NCI-H2029 treated with DMSO at 0.1 percent for 48 hours (cell line): ENCODE data around the gene FUT3.

Experiments
- DNase-seq: peaks from one replicate; lab custom pipeline; 2025; lab: John Stamatoyannopoulos, UW

The FUT3 gene

DNA sequence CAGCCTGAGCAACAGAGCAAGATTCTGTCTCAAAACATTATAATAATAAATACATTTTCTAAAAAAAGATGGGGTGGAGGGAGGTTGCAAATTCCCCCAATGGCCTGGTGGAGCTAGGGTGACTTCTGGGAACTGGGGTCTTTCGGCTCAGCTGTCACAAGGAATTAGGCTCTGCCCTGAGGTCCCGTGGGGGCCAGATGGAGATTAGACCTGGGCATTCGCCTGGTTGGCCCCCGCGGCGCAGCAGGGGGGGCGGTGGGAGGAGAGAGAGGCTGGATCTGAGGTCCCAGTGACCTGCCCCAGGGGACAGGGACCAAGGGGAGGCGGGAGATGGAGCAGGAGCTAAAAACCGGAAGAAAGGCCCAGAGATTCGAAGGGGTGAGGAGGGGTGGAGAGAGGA is 26.5 kb downstream of the FUT3 start:
- no peak for DNase-seq

DNA sequence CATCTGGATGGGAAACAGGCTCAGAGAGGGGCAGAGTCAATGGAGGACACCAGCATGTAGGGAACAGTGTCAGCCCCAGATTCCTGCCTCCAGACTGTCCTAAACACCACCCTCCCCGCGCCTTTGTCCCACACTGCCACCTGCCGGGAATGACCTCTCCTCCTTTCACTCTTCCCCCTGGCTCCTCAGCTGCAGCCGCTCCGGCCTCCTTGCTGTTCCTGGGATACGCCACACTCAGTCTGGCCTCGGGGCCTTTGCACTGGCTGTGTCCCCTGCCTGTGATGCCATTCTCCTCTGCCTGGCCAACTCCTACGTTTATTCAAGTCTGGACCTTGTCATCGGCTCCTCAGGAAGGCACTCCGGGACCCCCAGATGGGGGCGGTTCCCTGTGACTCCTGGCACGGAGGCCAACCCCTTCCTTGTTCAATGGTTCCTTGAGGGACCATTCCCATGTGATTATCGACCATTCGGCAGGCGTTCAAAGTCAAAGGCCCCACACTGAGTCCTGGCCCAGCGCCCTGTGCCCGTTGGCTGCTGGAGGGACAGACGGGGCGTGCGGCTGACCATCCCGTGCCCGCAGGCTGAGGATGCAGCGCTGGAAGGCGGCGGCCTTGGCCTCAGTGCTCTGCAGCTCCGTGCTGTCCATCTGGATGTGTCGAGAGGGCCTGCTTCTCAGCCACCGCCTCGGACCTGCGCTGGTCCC is 27.5 kb downstream of the FUT3 start:
- no peak for DNase-seq

DNA sequence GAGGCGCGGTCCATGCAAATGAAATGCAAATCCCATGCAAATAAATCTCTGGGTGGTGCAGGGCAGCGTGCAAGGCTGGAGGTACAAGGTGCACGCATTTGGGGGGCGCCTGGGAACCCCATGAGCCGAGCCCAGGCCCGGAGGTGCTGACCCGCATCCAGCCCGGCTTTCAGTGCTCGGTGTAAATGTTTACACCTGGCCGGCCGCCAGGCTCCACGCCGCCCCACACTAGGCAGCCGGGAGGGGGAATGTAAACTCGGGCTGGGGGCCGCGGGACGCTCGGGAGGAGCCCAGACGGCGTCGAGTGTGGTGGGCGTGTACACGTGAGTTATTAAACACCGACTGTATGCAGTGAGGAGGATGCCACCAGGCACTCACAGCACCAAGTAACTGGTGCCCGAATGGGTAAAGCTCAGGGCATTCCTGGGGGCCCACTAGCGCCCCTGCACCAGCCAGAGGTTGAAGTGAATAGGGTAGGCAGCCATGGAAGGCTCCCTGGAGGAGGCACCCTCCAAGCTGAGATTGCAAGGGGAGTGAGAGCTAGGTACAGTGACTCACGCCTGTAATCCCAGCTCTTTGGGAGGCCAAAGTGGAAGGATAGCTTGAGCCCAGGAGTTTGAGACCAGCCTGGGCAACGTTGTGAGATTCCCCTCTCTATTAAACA is 28.9 kb downstream of the FUT3 start:
- DNase-seq: no peak

DNA sequence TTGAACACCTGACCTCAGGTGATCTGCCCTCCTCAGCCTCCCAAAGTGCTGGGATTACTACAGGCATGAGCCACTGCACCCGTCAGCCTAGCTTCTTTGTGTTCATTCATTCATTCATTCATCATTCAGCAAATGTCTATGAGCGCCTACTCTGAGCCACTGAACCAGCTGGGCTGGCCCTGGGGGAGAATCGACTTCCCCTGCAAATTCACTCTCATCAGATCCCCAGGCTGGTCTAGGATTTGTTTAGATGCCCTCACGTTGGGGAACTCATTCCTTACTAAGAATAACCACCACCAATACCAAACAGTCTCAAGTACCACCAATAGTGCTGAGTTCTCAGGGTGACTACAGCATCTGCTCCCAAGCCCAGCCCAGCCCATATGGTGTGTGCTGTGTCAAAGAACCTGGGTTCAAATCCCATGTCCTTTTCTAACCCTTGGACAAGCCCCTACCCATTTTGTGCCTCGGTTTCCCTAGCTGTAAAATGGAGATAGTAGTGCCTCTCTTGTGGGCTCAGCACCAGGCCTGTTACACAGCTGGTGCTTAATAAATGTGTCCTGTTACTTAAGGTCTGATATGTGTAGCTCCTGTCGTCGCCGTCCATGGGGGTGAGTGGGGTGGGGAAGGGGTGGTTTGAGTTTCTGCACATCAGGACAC is 29.6 kb downstream of the FUT3 start:
- no peak for DNase-seq

DNA sequence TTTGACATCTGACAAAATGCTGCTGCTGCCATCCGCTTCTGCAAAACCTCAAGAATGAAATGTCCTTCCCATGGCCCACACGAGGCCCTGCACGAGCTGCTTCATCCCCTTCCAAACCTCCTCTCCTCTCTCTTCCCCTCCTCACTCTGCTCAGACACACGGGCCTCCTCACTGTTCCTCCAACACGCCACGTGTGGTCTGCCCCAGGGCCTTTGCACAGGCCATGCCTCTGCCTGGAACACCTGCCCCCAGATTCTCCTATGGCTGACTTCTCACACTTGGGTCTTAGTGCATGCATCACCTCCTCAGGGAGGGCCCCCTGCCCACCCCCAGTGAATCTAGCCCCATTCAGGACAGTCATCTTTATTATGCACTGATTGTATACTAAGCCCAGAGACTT is 30.5 kb downstream of the FUT3 start:
- no peak for DNase-seq

DNA sequence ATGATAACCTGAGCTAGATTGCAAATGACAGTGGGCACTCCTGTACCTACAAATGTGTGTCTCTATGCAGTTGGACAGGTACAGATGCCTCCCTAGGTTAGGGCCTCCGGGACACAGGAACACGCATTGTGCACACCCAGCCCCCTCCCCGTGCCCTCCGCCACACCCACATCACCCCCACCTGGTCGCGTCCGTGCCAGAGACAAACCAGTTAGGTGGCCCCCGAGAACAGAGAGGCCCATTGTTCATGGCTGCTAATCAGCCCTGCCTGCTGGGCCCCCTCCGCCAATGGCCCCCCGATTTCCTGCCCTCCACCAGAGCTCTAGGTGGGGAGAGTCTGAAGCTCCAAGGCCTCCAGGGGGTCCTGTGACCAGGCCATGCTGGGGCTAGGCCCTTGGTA is 32.7 kb downstream of the FUT3 start:
- DNase-seq: no peak

DNA sequence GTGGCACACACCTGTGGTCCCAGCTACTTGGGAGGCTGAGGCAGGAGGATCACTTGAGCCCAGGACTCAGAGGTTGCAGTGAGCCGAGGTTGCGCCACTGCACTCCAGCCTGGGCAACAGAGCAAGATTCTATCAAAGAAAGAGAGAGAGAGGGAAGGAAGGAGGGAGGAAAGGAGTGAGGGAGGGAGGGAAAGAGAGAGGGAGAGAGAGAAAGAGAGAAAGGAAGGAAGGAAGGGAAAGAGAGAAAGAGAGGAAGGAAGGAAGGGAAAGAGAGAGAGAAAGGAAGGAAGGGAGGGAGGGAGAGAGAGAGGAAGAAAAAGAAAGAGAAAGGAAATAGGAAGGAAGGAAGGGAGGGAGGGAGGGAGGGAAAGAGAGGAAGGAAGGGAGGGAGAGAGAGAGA is 34.0 kb downstream of the FUT3 start:
- no peak for DNase-seq

DNA sequence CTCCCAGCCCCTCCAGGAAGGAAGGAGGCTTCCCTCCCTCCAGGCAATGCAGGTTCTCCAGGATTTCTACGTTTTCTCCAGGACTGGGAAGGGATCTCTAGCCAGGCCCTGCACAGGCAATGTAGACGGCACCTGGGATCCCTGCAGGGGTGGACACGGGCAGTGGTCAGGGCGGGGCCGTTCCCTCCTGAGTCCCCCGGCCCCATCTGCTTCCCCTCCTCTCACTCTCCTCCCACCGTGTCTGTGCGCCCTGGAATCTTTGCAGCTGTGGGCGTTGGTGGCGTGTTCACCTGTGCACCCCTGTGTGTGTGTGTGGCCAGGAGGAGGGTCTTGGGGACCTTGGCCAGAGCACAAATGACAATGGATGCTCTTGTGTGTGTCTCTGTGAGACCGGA is 36.4 kb downstream of the FUT3 start:
- no peak for DNase-seq

DNA sequence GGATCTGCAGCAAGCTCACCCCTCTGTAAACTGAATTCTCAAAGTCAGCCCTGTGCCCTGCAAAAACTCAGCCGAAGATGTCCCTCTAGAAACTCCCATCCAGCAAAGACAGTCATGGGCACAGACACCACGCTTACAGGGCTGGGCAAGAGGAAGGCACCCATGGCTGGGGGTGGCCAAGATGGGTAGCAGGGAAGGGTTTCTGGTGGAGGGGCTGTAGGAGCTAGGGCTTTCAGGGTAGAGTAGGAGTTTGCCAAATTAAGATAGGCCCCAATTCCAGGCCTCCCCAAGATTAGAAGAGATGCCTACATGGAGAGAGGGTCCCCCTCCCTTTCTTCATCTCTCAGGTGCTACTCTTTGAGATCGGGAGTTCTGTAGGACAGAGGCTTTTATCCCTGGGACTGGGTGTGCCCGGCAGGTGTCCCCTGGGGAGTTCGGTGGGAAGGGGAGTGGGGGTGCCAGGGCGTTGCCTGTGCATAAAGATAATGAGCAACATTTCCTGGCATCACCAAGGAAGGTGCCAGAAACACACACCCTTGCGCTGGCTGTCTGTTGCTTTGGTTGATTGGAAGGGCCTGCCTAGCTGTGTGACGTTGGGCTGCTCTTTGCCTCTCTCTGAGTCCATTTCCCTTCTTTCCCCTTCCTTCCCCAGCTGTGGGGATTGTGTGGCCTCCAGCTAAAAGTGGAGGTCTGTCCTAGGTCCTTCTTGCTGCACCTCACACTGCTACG is 37.0 kb downstream of the FUT3 start:
- DNase-seq: no peak

DNA sequence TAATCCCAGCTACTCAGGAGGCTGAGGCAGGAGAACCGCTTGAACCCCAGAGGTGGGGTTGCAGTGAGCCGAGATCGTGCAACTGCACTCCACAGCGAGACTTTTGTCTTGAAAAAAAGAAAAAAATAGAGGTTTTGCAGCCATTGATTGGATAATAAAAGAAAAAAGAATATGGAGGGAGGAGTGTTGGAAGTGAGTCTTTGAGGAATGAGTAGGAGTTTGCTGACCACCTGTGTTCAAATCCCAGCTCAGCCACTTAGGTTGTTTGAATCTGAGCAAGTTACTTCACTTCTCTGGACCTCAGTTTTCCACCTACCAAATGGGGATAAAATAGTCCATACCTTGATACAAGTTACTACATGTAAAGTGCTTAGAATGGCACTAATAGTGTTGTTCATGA is 40.1 kb downstream of the FUT3 start:
- DNase-seq: no peak

DNA sequence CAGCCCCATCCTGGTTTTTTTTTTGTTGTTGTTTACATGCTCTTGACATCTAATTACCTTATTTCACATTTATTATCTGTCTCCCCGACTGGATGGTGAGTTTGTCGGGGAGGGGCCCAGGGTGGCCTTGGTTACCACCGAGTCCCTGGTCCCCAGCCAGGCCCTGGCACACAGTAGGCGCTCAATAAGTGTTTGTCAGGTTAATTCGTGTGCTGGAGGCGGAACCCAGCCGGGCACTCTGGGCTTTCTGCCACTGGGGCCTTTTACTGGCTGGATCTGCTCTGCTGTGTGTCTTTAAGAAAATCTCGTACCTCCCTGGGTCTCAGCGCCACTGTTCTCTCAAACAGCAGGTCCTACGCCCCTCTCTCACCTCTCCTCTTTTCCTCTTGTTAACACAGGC is 41.8 kb downstream of the FUT3 start:
- no peak for DNase-seq

DNA sequence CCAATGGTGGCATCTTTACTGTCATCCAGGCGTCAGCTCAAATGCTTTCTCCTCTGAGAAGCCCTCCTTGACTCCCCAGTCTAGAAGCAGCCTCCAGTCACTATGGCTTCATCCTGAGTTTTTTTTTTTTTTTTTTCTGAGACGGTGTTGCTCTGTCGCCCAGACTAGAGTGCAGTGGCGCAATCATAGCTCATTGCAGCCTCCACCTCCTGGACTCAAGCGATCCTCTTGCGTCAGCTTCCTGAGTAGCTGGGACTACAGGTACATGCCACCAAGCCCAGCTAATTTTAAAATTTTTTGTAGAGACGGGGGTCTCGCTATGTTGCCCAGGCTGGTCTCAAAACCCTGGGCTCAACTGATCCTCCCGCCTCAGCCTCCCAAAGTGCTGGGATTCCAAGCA is 42.2 kb downstream of the FUT3 start:
- DNase-seq: no peak

DNA sequence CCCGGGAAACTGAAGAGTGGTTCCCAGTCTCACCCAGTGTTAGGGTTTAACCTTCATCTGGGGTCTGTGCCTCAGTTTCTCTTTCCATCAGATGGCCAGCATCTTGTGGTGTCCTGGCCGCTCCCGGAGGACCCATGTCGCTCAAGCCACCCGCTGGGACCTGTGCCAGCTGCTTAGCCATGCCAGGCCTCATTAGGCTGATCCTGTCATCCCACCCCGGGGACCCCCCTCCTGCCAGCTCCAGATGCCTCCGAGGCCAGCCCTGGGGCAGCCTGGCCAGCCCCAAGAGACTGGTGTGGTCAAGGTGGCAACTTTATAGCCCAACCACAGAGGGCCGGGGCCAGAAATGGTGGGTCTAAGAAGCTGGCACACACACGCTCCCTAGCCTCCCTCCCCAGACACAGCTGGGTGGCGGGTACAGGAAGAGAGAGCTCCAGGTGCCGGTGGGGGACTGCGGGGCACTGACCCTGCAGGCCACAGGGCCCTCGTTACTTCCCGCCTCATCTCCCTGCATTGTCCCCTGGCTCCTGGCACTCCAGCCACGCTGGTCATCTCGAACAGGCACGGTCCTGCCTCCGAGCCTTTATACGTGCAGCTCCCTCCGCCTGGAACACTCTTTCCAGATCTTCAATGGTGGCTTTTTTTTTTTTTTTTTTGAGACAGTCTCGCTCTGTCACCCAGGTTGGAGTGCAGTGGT is 43.0 kb downstream of the FUT3 start:
- no peak for DNase-seq

DNA sequence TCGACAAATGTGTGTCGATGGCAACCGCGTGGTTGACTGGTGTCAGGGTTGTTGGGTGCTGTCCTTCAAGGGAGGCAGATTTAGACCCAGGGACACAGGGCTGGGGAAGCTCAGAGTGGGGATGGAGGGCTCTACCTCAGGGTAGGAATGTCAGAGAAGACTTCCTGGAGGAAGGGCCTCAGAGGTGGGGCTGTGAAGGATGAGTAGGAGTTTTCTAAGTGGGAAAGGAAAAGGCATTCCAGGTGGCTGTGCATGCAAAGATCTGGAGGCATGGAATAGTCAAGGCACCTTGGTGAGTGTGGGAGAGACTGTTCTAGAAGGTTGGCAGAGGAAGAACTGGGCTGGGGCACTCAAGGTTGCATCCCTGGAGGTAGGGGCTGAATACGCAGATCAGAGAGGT is 44.3 kb downstream of the FUT3 start:
- DNase-seq: no peak

DNA sequence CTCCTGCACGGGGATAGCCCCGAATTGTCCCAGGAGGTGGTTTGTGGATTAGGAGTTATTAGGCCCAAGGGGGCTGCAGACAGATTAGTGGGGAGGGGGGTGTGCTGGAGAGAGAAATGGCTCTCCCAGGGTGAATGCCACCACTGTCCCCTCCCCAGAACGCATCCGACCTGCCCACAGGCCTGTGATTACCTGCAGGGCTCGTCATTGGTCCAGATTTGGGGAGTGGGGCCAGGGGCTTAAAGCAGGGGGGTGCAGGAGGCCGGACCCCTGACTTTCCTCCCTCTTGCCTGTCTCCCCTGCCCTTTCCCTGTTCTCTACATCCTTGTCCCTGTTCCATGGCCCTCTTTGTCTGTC is 45.1 kb downstream of the FUT3 start:
- DNase-seq: no peak

DNA sequence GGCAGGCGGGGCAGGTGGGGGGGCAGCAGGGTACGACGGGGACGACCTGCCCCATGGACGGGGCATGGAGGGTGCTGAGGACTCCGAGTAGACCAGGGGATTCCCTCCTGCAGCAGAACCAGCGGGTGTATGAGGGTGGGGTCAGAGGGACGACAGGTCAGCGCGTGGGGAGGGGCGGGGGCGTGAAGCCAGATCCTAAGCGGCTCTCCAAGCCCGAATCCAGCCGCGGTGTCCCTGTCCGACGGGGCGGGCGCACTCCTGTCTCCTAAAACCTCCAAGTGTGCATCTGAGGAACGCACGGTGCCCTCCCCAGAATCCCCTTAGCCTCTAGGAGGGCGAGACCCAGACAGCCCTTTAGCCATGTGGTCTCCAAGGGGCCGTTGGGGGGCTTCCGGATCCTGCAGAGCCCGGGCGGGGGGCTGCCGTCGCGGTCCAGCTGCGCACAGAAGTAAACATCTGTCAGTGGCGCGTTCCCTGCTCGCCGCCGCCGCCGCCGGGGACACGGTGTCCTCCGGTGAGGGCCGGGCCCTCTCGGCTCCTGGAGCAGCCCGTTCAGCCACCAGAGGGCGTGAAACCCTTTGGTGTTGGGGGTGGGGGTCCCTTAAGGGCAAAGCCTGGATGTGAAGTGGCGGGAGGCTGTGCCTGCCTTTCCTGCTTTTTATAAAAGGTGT is 45.7 kb downstream of the FUT3 start:
- peak; percentile 32 for DNase-seq

DNA sequence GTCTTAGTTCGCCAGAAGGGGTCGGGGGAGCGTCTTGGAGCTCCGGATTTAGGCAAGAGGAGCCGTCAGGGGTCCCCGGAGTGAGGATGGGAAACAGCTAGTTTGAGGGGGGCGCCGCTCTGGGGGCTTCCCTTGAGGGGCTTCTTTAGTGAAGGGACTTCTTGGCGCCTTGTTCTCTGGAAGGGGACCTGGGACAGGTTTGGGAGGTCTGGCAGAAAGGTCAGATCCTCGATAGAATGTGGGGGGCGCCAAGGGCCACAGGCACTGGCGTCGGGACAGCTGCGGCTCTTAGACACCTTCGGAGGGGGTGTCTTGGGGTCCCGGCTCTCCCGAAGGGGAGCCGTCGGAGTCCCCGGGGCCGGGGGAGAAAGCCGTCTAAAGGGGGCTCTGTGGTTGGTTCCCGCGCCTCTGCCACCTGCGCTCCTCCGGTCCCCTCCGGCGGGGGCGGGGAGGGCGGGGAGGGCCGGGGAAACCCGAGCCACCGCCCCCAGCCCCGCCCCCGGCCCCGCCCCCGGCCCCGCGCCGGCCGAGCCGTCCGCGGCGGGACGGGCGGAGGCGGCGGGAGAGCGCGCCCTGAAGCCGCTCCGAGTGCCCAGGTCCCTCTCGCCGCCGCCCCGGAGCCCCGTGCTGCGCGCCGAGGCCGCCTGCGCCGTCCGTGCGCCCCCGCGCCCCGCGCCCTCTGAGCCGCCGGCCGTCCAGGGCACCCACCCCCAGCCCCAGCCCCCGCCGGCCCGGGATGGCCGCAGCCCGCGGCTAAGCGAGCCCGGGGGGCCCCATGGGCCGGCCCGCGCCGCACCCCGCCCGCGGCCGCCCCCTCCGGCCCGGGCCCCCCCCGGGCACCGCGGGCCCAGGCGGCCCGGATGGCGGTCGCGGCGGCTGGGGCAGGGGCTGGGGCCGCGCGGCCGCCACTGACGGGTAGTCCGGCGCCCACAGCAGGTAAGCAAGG is 46.5 kb downstream of the FUT3 start, which contains the start of gene NRTN:
TSS of gene NRTN (plus strand) at position 552 of the 946 bp plus-strand sequence. CDS start 19,099 bp downstream, outside the sequence.
- DNase-seq: no peak

DNA sequence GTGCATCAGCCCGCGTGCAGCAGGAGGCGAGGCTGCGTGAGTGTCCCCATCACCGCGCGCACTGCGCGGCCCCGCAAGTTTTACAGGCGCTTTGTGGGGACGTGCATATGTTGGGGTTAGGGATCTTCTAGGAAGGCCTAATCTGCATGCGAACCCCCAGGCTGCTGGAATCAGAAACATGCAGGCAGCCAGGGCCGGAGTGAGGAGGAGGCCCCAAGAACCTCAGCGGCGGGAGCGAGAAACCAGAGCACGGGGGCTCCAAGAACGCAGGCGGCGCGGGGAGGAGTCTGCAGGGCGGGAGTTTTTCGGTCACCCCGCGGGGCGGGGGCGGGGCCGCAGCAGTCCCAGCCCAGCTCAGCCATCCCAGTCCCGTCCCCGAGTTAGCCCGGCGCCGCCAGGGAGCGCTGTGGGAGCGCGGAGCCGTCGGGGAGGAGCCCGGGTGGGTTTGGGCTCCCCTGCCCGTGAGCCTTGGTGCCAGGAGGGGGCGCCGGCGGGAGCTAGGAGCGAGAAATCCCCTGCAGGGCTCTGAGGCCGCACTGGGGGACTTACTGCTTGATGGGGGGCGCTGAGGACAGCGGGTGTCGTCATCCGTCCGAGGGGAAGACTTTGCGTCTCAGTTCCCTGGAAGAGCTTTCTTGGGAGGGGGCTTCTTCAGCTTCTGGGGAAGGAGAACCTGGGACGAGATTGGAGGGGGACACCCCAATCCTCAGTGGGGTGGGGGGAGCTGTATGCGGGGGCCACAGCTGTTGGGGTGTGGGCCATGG is 47.3 kb downstream of the FUT3 start:
- DNase-seq: peak; percentile 71

DNA sequence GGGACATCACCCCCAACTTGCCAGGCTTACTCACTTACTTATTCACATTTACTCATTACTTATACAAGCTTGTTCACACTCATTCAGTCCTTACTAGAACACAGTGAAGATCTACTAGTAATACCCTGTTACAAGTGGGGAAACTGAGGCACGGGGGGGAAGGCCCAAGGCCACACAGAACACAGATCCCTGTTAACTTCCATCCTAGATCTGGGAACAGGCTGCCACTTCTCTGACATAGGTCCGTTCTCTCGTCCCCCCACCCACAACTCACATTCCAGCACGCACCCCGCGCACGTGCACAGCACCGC is 47.9 kb downstream of the FUT3 start:
- no peak for DNase-seq
